Large intestine (tissue), 3 donors: ENCODE results near the gene RAB32. TPM values are rescaled to one million over a fixed set of nuclear protein-coding genes. Genes with fewer than 3 reads are reported as not detected.
"Not testable (repeated sequence)": the region's sequence is repeated elsewhere in the genome, so short reads cannot be mapped to it uniquely, and the experiment has no call there.

Experiments used
- DNase-seq, 2 donors: peaks; one replicate each; pipeline versions ENCODE4 v3.0.0 to v3.0.0-alpha.2; 2013
- H3K27ac ChIP-seq: one replicate; pipeline ENCODE4 v1.5.1; 2013; ENCODE audit warnings: low read length
- H3K27me3 ChIP-seq: 2 replicates; pipeline ENCODE4 v1.6.1; 2013; ENCODE audit warnings: low read length; ENCODE audit not compliant: control insufficient read depth, insufficient read depth
- H3K36me3 ChIP-seq: 2 replicates; pipeline ENCODE4 v1.6.1; 2013; ENCODE audit warnings: low read length; ENCODE audit not compliant: control insufficient read depth, insufficient read depth
- H3K4me1 ChIP-seq: one replicate; pipeline ENCODE4 v1.6.1; 2013; ENCODE audit warnings: low read length; ENCODE audit not compliant: control insufficient read depth, insufficient read depth
- H3K4me3 ChIP-seq: one replicate; pipeline ENCODE4 v1.5.1; 2013; ENCODE audit warnings: low read length
- H3K9me3 ChIP-seq: one replicate; pipeline ENCODE4 v1.6.1; 2013; ENCODE audit warnings: mild to moderate bottlenecking, low read depth, low read length, moderate library complexity; ENCODE audit not compliant: control insufficient read depth
- WGBS: methylation state at CpG from one replicate; pipeline ENCODE4 v1.1.5; 2013; ENCODE audit warnings: low lambda C conversion rate; ENCODE audit not compliant: insufficient coverage; 5-methylcytosine and 5-hydroxymethylcytosine counted together
- polyA plus RNA-seq: library from polyadenylated mRNA; unstranded; fragments of 120-200 nt; gene quantifications from one replicate; pipeline ENCODE4 v1.2.1, GENCODE V29; 2013

RAB32 gene
- polyA plus RNA-seq, 1 donor = 31.5 TPM

- DNase-seq = peak; percentile 34 to 56
- Histone ChIP-seq H3K27ac (peak overlapping the region; percentile 98), H3K27me3 (no peaks in the 10 kb centered on the region), H3K36me3 (peaks cover 8% of the 10 kb centered on the region), H3K9me3 (no peaks in the 10 kb centered on the region), H3K4me1 (no peaks in the 10 kb centered on the region), H3K4me3 (peak overlapping the region; percentile 84)
- 67% methylated on average over 1 of the region's 5 CpGs for WGBS
Observed at GRCh38 chr6:146545581-146545980, 1.9 kb downstream of the RAB32 start.

- Histone ChIP-seq H3K27me3 (no peaks in the 10 kb centered on the region), H3K4me3 (no peak overlapping the region), H3K4me1 (no peaks in the 10 kb centered on the region), H3K27ac (peak overlapping the region; percentile 98), H3K36me3 (peaks cover 8% of the 10 kb centered on the region), H3K9me3 (no peaks in the 10 kb centered on the region)
- WGBS = 80% methylated on average over 1 of the region's 3 CpGs
- DNase-seq = peak in 1 of 2 donors; percentile 34
Observed at GRCh38 chr6:146546443-146547043, 2.9 kb downstream of the RAB32 start.

GRCh38 chr6:146547889-146548288, 4.3 kb downstream of the RAB32 start:
- Histone ChIP-seq H3K9me3 (no peaks in the 10 kb centered on the region), H3K36me3 (peaks cover 8% of the 10 kb centered on the region), H3K27me3 (no peaks in the 10 kb centered on the region), H3K27ac (no peak overlapping the region), H3K4me1 (no peaks in the 10 kb centered on the region), H3K4me3 (no peak overlapping the region)
- DNase-seq = no peak
- WGBS = 100% methylated on average over 1 of the region's 2 CpGs

DNA sequence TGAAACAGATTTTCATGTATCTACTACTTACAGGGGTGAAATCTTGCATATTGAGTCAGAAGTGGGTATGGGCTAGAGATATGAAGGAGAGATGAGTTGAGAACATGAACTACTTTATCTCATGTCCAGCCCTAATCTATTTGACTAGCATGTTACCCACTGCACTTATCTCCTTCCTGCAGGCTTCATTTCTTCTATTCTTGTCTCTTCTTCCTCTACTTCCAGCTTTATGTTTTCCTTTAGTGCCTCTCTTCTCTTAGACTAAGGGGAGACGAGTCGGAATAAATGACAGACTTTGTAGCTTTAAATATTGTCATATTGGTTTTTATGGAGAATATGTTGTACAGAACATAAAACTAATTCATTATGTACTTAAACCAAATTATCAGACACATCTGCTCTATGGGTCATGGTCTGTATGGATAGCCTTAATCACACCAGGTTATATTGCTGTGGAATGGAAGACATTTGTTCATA, 5.3 kb downstream of the RAB32 start:
- no CpG with 5 or more reads among the region's 2 CpGs for WGBS
- no peak overlapping the region for H3K4me3 ChIP-seq
- H3K27me3 ChIP-seq = no peaks in the 10 kb centered on the region
- no peak for DNase-seq
- H3K9me3 ChIP-seq = no peaks in the 10 kb centered on the region
- no peak overlapping the region for H3K27ac ChIP-seq
- H3K4me1 ChIP-seq = no peaks in the 10 kb centered on the region
- H3K36me3 ChIP-seq = peaks cover 8% of the 10 kb centered on the region

GRCh38 chr6:146550911-146551310, 7.3 kb downstream of the RAB32 start:
- no peak overlapping the region for H3K27ac ChIP-seq
- no peaks in the 10 kb centered on the region for H3K27me3 ChIP-seq
- no CpG with 5 or more reads among the region's 6 CpGs for WGBS
- no peaks in the 10 kb centered on the region for H3K4me1 ChIP-seq
- H3K9me3 ChIP-seq = no peaks in the 10 kb centered on the region
- H3K4me3 ChIP-seq = no peak overlapping the region
- H3K36me3 ChIP-seq = peaks cover 18% of the 10 kb centered on the region
- DNase-seq = no peak

DNA sequence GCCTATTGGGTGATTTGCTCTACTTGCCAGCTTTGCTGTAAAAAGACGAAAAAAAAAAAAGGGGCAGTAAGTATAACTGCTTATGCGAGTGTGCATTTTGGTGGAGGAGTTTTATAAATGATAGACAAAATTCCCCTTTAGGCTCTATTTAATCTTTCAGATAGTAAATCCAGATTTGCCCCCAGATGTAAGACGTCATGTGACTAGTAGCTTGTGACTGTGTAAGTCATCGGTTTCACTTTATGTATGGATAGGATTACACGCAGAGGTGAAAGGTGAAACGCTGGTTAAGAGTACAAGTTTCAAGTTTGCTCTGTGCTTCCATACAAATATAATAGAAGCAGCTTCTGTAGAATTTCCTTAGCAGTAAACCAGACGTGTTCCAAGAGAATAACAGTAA, 7.9 kb downstream of the RAB32 start:
- Histone ChIP-seq H3K4me3 (no peak overlapping the region), H3K36me3 (peaks cover 18% of the 10 kb centered on the region), H3K9me3 (no peaks in the 10 kb centered on the region), H3K27me3 (no peaks in the 10 kb centered on the region), H3K4me1 (no peaks in the 10 kb centered on the region), H3K27ac (no peak overlapping the region)
- DNase-seq = peak in 1 of 2 donors; percentile 15
- no CpG with 5 or more reads among the region's 7 CpGs for WGBS

DNA sequence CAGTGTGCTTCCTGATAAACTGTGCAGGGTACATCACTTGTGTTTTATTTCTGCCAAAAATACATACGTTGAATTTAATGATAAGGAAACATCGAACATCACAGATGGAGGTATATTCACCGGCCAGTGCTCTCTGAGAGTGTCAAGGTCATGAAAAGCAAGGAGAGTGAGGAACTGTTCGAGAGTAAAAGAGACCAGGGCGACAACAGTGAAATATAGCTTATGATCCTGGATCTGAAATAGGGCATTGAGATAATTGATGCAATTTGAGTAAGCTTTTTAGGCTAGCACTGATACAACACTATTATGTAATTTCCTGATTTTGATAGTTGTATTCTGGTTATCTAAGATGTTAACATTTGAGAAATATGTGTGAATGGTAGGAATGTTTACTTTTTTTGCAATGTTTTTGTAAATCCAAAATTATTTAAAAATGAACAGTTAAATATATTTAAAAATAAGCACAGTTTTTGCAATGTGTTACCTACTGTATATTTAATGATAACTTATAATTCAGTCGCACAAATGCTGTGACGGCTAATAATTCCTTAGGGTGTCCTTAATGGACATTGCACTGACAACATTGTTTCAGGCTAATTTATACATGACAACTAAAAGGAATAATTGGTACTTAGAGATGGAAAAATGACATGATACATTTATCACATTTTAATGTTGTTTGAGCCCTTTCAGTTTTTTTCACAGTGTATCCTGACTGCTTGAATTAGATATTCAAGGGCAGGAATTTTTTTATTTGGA, 9.9 kb downstream of the RAB32 start:
- Histone ChIP-seq H3K27me3 (no peaks in the 10 kb centered on the region), H3K36me3 (peaks cover 18% of the 10 kb centered on the region), H3K27ac (no peak overlapping the region), H3K4me3 (no peak overlapping the region), H3K4me1 (no peaks in the 10 kb centered on the region), H3K9me3 (no peaks in the 10 kb centered on the region)
- DNase-seq = no peak
- 93% methylated on average over 5 of the region's 7 CpGs for WGBS

DNA sequence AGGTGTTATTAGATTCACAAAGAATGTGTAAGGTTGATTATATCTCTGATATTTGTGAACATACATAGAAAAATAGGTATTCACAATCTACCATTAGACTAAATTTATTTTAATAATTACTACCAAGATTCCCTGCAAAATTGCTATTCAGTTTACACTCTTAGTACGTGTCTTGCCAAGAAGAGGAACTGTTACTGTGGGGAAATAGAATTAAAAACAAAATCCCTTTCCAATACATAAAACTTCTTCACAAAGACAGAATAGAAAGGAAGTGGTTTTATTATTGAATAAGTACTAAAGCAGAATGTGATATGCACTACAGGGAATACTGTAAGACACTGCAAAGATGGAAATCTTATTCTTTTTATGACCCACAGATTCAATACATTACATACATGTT, 17.0 kb downstream of the RAB32 start:
- no peak for DNase-seq
- no peaks in the 10 kb centered on the region for H3K4me1 ChIP-seq
- H3K4me3 ChIP-seq = no peak overlapping the region
- H3K9me3 ChIP-seq = no peaks in the 10 kb centered on the region
- no CpG with 5 or more reads among the region's 1 CpG for WGBS
- H3K36me3 ChIP-seq = no peaks in the 10 kb centered on the region
- H3K27me3 ChIP-seq = no peaks in the 10 kb centered on the region
- H3K27ac ChIP-seq = no peak overlapping the region

- H3K4me1 ChIP-seq, H3K4me3 ChIP-seq, DNase-seq, H3K9me3 ChIP-seq, H3K36me3 ChIP-seq, H3K27ac ChIP-seq, H3K27me3 ChIP-seq: not testable (repeated sequence)
- no CpG with 5 or more reads among the region's 2 CpGs for WGBS
Observed at GRCh38 chr6:146566661-146567060, 23.0 kb downstream of the RAB32 start.

- not testable (repeated sequence) for H3K27me3 ChIP-seq, H3K4me3 ChIP-seq, H3K9me3 ChIP-seq, H3K4me1 ChIP-seq, H3K27ac ChIP-seq, H3K36me3 ChIP-seq, DNase-seq
- WGBS = 100% methylated on average over 1 of the region's 3 CpGs
Observed at GRCh38 chr6:146568619-146569018, 25.0 kb downstream of the RAB32 start.
